Duodenal mucosa (tissue), 2 donors: ENCODE measurements around the gene POU6F1.

Experiments used
- H3K27ac ChIP-seq: one replicate; pipeline ENCODE4 v1.7.0; 2013; ENCODE audit warnings: low read depth, low read length
- H3K27me3 ChIP-seq, 2 donors: one replicate each; pipeline ENCODE4 v1.7.0; 2013; ENCODE audit warnings: low read length in 2 of 2, control low read depth in 1 of 2; ENCODE audit not compliant: insufficient read depth in 2 of 2, control insufficient read depth in 1 of 2
- H3K36me3 ChIP-seq, 2 donors: one replicate each; pipeline ENCODE4 v1.7.0; 2013; ENCODE audit warnings: low read length in 2 of 2, control low read depth in 1 of 2; ENCODE audit not compliant: insufficient read depth in 2 of 2, control insufficient read depth in 1 of 2
- H3K4me1 ChIP-seq, 2 donors: one replicate each; pipeline ENCODE4 v1.7.0; 2013; ENCODE audit warnings: low read length in 2 of 2, control low read depth in 1 of 2; ENCODE audit not compliant: insufficient read depth in 2 of 2, control insufficient read depth in 1 of 2
- H3K4me3 ChIP-seq, 2 donors: one replicate each; pipeline ENCODE4 v1.7.0; 2013; ENCODE audit warnings: low read length in 2 of 2, low read depth in 1 of 2
- H3K9ac ChIP-seq, 2 donors: one replicate each; pipeline ENCODE4 v1.7.0; 2013; ENCODE audit warnings: low read length in 2 of 2, low read depth in 1 of 2
- H3K9me3 ChIP-seq, 2 donors: one replicate each; pipeline ENCODE4 v1.7.0; 2013; ENCODE audit warnings: low read length in 2 of 2, control low read depth in 1 of 2; ENCODE audit not compliant: control insufficient read depth in 1 of 2

POU6F1 gene

DNA sequence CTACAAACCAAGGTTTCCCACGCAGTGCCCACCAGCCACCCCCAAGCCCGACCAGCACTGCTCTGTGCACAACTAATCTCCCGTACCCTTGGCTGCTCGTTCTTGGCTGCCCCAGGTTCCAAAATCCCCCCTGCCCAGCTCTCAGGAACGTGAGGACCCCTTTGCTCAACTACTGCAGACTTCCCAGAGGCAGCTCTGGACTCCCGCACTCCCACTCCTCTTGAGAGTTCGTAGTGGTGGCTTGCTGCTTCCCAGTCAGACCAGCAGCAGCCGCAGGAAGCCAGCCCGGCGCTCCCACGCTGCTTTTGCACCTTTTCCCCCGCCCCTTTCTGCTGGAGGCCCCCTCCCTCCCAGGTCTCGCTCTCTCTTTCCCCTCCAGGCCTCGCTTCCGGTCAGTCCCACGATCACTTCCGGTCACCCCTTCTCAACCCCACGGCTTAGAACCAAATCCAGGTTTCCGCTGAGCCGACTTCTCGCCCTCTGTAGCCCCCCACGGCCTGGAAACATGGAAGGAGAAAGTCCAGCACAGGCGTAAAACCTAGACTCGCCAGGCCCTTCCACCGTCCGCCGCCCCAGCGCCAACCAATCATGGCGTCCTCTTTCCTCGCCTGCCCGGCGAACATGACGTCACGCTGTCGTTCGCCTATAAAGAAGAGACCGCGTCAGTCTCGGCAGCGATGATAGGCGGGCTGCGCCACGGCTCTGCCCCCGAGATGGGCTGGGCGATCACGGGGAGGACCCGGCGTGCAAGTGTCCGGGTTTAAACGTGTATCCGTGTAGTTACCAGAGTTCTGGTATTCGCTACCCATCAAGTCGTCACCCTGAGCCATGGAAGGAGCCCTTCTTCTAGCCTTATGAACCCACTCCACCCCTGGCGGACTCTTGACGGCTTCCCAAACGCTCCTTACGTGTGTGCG is 45.1 kb downstream of the POU6F1 start, which contains the start of gene TFCP2:
TSS of gene TFCP2 (minus strand) at position 621 of the 917 bp plus-strand sequence. CDS start 713 bp downstream, outside the sequence.
- H3K36me3 ChIP-seq = no peaks in the 10 kb centered on the region
- peaks cover 9 to 10% of the 10 kb centered on the region in 2 donors for H3K4me1 ChIP-seq
- H3K27me3 ChIP-seq = no peaks in the 10 kb centered on the region
- peak within 1 kb of the TSS; percentile 84 to 91 for H3K4me3 ChIP-seq
- H3K9me3 ChIP-seq = no peaks in the 10 kb centered on the region
- H3K9ac ChIP-seq = peak within 1 kb of the TSS; percentile 88 to 99
- peak within 1 kb of the TSS; percentile 100 for H3K27ac ChIP-seq

DNA sequence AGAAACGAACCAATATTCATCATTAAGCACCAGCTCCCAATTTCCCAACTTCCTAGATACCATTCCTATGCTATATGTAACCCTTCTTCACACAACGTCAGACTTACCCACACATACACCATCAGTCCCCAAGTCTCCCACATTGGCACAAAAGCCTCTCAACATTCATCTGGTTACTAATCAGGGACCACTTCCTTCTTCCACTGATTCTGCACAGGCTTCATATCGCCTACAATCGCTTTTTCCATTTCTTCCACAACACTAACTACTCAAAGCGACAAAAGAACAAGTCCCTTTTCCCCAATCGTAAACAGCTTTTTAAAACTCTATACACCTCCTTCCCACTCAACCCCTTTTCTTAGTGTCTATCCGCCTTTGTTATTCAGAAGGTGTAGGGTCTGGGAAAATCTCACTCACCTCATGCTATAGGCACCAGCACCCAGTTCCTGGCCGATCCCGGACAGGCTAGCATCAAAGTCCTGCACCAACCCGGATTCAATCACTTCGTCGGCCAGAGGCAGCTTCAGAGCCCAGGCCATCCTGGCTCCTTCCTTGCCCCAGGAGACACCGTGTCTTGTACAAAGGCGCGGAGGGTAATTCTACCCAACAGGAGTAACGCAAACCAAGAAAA is 45.9 kb downstream of the POU6F1 start:
- peak overlapping the region; percentile 84 to 91 for H3K4me3 ChIP-seq
- no peaks in the 10 kb centered on the region for H3K27me3 ChIP-seq
- peaks cover 9 to 10% of the 10 kb centered on the region in 2 donors for H3K4me1 ChIP-seq
- H3K36me3 ChIP-seq = no peaks in the 10 kb centered on the region
- H3K9me3 ChIP-seq = no peaks in the 10 kb centered on the region
- peak overlapping the region; percentile 100 for H3K27ac ChIP-seq
- H3K9ac ChIP-seq = peak overlapping the region; percentile 88 to 99

DNA sequence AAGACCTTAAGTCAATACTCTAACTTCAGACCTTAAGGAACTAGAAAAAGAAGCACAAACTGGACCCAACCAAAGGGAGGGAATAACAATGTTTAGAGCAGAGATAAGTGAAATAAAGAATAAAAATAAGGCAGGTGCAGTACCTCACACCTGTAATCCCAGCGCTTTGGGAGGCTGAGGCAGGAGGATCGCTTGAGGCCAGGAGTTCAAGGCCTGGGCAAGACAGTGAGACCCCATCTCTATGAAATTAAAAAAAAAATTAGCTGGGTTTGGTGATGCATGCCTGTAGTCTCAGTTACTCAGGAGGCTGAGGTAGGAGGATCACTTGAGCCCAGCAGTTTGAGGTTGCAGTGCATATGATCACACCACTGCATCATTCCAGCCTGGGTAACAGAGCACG is 54.1 kb downstream of the POU6F1 start:
- H3K27me3 ChIP-seq = no peaks in the 10 kb centered on the region
- H3K36me3 ChIP-seq = peaks cover 0 to 7% of the 10 kb centered on the region in 2 donors
- no peak overlapping the region for H3K4me3 ChIP-seq
- no peaks in the 10 kb centered on the region for H3K9me3 ChIP-seq
- no peak overlapping the region for H3K27ac ChIP-seq
- no peak overlapping the region for H3K9ac ChIP-seq
- no peaks in the 10 kb centered on the region for H3K4me1 ChIP-seq

DNA sequence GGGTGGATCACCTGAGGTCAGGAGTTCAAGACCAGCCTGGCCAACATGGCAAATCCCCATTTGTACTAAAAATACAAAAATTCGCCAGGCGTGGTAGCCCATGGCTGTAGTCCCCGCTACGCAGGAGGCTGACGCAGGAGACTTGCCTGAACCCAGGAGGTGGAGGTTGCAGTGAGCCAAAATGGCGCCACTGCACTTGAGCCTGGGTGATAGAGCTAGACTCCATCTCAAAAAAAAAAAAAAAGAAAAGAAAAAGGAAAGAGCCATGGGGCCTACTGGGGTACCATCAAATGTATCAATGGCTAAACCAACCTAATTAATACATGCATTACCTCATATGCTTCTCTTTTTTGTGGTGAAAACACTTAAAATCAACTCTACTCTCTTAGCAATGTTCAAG is 55.6 kb downstream of the POU6F1 start:
- Histone ChIP-seq H3K27me3 (no peaks in the 10 kb centered on the region), H3K9ac (no peak overlapping the region), H3K4me1 (no peaks in the 10 kb centered on the region), H3K36me3 (peaks cover 0 to 7% of the 10 kb centered on the region in 2 donors), H3K4me3 (no peak overlapping the region), H3K27ac (no peak overlapping the region), H3K9me3 (no peaks in the 10 kb centered on the region)

DNA sequence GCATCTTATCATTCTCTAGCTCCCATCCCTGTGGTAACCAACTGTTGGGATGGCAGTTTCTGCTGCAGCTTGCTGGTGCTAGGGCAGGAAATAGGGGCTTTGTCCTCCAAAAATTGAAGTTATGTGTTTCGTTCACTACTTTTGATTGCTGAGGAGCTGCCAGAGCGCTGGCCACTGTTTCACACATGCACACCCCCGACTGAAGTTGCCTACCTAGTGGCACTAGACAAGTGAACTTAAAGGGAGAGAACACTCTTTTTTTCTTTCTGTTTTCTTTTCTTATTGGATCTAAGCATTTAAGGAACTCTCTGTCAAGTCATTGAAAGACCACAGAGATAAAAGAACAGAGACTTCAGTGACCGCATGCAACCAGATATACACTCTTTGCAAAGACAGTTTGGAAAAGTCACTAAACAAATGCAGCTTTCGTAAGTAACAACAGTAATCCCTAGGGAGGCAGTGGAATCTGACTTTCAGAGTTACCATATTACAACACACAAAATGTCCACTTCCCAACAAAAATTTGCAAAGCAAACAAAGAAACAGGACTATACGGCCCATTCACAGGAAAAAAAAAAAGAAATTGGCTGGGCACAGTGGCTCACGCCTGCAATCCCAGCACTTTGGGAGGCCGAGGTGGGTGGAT is 56.9 kb downstream of the POU6F1 start:
- Histone ChIP-seq H3K27me3 (no peaks in the 10 kb centered on the region), H3K36me3 (peaks cover 0 to 3% of the 10 kb centered on the region in 2 donors), H3K9ac (no peak overlapping the region), H3K9me3 (no peaks in the 10 kb centered on the region), H3K4me3 (no peak overlapping the region), H3K27ac (no peak overlapping the region), H3K4me1 (no peaks in the 10 kb centered on the region)

DNA sequence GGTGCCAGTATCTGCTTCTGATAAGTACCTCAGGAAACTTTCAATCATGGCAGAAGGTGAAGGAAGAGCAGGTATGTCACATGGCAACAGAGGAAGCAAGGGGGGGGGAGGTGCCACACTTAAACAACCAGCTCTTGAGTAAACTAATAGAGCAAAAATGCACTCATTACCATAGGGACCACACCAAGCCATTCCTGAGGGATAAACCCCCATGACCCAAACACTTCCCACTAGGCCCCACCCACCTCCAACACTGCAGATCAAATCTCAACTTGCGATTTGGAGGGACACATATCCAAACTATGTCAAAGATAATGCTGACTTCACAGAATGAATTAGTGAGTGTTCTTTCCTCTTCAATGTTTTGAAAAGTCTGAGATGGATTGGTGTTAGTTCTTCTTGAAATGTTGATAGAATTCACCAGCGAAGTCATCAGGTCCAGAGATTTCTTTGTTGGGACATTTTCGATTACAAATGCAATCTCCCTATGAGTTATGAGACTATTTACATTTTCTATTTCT is 61.6 kb downstream of the POU6F1 start:
- no peaks in the 10 kb centered on the region for H3K4me1 ChIP-seq
- H3K9me3 ChIP-seq = no peaks in the 10 kb centered on the region
- H3K9ac ChIP-seq = no peak overlapping the region
- peaks cover 0 to 3% of the 10 kb centered on the region in 2 donors for H3K36me3 ChIP-seq
- no peak overlapping the region for H3K27ac ChIP-seq
- H3K4me3 ChIP-seq = no peak overlapping the region
- H3K27me3 ChIP-seq = no peaks in the 10 kb centered on the region

DNA sequence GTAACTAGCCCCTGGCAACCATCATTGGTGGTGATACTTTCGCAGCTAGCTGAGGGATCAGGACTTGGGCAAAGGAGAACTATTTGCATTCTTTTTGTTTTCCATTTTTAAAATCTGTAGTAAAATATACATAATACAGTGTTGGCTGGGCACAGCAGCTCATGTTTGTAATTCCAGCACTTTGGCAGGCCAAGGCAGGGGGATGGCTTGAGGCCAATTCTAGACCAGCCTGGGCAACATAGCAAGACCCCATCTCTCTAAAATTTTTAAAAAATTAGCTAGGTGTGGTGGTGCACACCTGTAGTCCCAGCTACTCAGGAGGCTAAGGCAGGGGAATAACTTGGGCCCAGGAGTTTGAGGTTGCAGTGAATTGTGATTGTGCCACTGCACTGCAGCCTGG is 64.9 kb downstream of the POU6F1 start:
- H3K4me3 ChIP-seq = no peak overlapping the region
- H3K27me3 ChIP-seq = no peaks in the 10 kb centered on the region
- no peak overlapping the region for H3K27ac ChIP-seq
- H3K9ac ChIP-seq = no peak overlapping the region
- no peaks in the 10 kb centered on the region for H3K9me3 ChIP-seq
- no peaks in the 10 kb centered on the region for H3K36me3 ChIP-seq
- no peaks in the 10 kb centered on the region for H3K4me1 ChIP-seq

DNA sequence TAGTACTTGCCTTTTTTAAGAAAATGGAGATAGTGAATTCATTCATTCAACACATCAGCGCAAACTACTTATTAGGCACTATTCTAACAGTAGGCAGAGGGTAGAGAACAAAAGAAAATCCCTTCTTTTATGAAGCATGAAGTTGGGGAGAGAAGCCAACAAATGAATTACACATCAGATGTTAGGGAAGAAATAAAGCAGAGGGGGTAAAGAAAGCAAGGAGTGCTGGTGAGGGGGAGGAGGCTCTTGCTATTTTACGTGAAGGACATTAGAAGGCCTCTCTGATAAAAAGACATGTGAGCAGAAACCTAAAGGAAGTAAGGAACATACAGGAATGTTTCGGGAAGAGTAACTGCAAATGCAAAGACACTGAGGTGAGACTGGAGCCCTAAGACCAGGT is 67.1 kb downstream of the POU6F1 start:
- Histone ChIP-seq H3K36me3 (no peaks in the 10 kb centered on the region), H3K27me3 (no peaks in the 10 kb centered on the region), H3K9me3 (no peaks in the 10 kb centered on the region), H3K4me3 (no peak overlapping the region), H3K27ac (no peak overlapping the region), H3K9ac (no peak overlapping the region), H3K4me1 (no peaks in the 10 kb centered on the region)

DNA sequence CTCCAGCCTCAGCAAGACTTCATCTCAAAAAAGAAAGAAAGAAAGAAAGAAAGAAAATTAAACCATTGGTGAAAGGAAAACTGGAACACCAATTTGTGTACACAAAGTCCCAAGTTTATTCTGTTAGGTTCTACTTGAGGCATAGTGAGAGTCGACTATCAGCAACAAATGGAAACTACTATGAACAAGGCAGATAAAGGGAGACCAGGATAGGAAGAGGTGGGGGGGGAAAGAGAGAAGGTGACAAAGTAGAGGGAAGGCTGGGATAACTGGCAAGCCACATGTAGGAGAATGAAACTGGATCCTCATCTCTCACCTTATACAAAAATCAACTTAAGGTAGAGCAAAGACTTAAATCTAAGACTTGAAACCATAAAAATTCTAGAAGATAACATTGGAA is 70.6 kb downstream of the POU6F1 start:
- Histone ChIP-seq H3K4me1 (no peaks in the 10 kb centered on the region), H3K27me3 (no peaks in the 10 kb centered on the region), H3K27ac (no peak overlapping the region), H3K36me3 (no peaks in the 10 kb centered on the region), H3K9ac (no peak overlapping the region), H3K4me3 (no peak overlapping the region), H3K9me3 (no peaks in the 10 kb centered on the region)
